GM18909 (cell line): ENCODE data around the gene ARID1B.
"Not testable (repeated sequence)": the region's sequence is repeated elsewhere in the genome, so short reads cannot be mapped to it uniquely, and the experiment has no call there.

Source experiments
- ATAC-seq: cut with Tn5 transposase; IDR thresholded peaks from one replicate; pipeline ENCODE4 v1.9.1; 2021; ENCODE audit warnings: mild to moderate bottlenecking; ENCODE audit not compliant: unreplicated experiment, poor library complexity

ARID1B gene

GRCh38 chr6:157139054-157139708 is 362.0 kb downstream of the ARID1B start:
- ATAC-seq: no peak

GRCh38 chr6:157143171-157143889 is 366.2 kb downstream of the ARID1B start:
- ATAC-seq: no peak

GRCh38 chr6:157143890-157144798 is 367.0 kb downstream of the ARID1B start:
- ATAC-seq: no peak

- no peak for ATAC-seq
Measured at GRCh38 chr6:157144859-157145568, 367.8 kb downstream of the ARID1B start.

GRCh38 chr6:157145656-157146285 is 368.6 kb downstream of the ARID1B start:
- no peak for ATAC-seq

GRCh38 chr6:157147054-157148026 is 370.2 kb downstream of the ARID1B start:
- not testable (repeated sequence) for ATAC-seq

GRCh38 chr6:157148391-157149323 is 371.5 kb downstream of the ARID1B start:
- ATAC-seq: no peak

- no peak for ATAC-seq
Measured at GRCh38 chr6:157150076-157150475, 372.9 kb downstream of the ARID1B start.

- ATAC-seq: no peak
Measured at GRCh38 chr6:157151029-157151428, 373.9 kb downstream of the ARID1B start.

GRCh38 chr6:157151989-157152388 is 374.8 kb downstream of the ARID1B start:
- ATAC-seq: no peak

GRCh38 chr6:157152556-157152955 is 375.4 kb downstream of the ARID1B start:
- no peak for ATAC-seq

- no peak for ATAC-seq
Measured at GRCh38 chr6:157155804-157156203, 378.6 kb downstream of the ARID1B start.

GRCh38 chr6:157157258-157157657 is 380.1 kb downstream of the ARID1B start:
- ATAC-seq: no peak

- no peak for ATAC-seq
Measured at GRCh38 chr6:157158456-157158855, 381.3 kb downstream of the ARID1B start.

- ATAC-seq: no peak
Measured at GRCh38 chr6:157158897-157159296, 381.7 kb downstream of the ARID1B start.

- ATAC-seq: no peak
Measured at GRCh38 chr6:157159348-157159747, 382.2 kb downstream of the ARID1B start.

- no peak for ATAC-seq
Measured at GRCh38 chr6:157161912-157162311, 384.7 kb downstream of the ARID1B start.
